Measurements from ENCODE around the gene B3GNT7.

- TF ChIP-seq TCF12 (IDR thresholded peaks at IDR 0.05; ENCODE audit: low read depth) (no peak), REST (IDR thresholded peaks at IDR 0.05; ENCODE audit: low read depth) (no peak), CREB1 (IDR thresholded peaks at IDR 0.05; ENCODE audit: low read depth) (no peak), MAX (IDR thresholded peaks at IDR 0.05) (no peak), ZBTB7A (IDR thresholded peaks at IDR 0.05; ENCODE audit: low read depth) (no peak), TAF1 (IDR thresholded peaks at IDR 0.05; ENCODE audit: low read depth) (no peak), USF1 (IDR thresholded peaks at IDR 0.05) (no peak), RAD21 (IDR thresholded peaks at IDR 0.05; ENCODE audit: low read depth) (no peak)
These were observed 38.5 kb downstream of the B3GNT7 start for GRCh38 chr2:231433990-231434389.
